Fibroblast of the aortic adventitia (primary cell): Measurements from ENCODE around the gene BCL11B. TPM values are rescaled to one million over a fixed set of nuclear protein-coding genes. Genes with fewer than 3 reads are reported as not detected.

Source experiments
- DNase-seq: peaks from one replicate; pipeline ENCODE4 v3.0.0-alpha.2; 2010; ENCODE audit warnings: low read depth
- H3K4me3 ChIP-seq: 2 replicates; pipeline ENCODE4 v1.5.1; 2011; ENCODE audit warnings: low read depth, mild to moderate bottlenecking, control low read depth, low read length, moderate library complexity
- total RNA-seq: library from RNA; depleted of rRNA; stranded (reverse); fragments of >200 nt; gene quantifications from 2 replicates; pipeline ENCODE4 v1.2.3, GENCODE V29; 2012; ENCODE audit warnings: low replicate concordance
- TF ChIP-seq, protein P1 (sequence below): IDR thresholded peaks from 2 replicates; pipeline ENCODE4 v1.5.1; 2011; ENCODE audit warnings: mild to moderate bottlenecking, low read length, control low read depth, inconsistent platforms; ENCODE audit not compliant: insufficient read depth

The BCL11B gene
- total RNA-seq, 1 donor = 0.09 TPM

DNA sequence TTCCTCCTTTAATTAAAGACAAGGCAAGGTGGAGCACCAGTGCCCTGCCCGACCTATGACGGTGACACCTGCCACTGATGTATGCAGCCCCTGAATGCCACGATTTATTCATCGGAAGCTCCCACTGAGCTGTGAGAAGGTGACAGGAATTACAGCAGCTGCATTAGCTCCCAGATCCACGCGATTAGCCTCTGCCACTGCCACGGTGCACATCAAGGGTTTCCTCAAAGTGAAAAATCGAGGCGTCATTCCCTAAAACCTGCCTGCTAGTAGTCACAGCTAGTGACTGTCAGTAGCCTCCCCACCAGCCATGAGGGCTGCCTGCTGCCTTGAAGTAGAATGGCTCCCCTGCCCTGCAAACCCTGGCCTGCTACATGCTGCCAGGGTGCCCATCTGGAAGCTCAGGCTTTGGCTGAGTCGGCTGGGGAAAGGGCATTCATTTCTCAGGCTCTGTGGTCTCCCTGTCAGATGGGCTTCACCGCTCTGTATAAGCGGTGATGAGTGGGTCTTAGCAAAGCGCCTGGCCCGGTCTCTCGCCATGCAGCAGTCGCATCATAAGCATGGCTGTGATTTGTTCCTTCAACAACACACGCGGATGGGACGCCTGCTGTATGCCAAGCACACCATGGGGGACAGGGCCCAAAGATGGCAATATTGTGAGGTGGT is 8.2 kb upstream of the BCL11B start:
- H3K4me3 ChIP-seq = no peak overlapping the region
- DNase-seq = no peak
- TF ChIP-seq, protein P1, sequence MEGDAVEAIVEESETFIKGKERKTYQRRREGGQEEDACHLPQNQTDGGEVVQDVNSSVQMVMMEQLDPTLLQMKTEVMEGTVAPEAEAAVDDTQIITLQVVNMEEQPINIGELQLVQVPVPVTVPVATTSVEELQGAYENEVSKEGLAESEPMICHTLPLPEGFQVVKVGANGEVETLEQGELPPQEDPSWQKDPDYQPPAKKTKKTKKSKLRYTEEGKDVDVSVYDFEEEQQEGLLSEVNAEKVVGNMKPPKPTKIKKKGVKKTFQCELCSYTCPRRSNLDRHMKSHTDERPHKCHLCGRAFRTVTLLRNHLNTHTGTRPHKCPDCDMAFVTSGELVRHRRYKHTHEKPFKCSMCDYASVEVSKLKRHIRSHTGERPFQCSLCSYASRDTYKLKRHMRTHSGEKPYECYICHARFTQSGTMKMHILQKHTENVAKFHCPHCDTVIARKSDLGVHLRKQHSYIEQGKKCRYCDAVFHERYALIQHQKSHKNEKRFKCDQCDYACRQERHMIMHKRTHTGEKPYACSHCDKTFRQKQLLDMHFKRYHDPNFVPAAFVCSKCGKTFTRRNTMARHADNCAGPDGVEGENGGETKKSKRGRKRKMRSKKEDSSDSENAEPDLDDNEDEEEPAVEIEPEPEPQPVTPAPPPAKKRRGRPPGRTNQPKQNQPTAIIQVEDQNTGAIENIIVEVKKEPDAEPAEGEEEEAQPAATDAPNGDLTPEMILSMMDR = no peak

DNA sequence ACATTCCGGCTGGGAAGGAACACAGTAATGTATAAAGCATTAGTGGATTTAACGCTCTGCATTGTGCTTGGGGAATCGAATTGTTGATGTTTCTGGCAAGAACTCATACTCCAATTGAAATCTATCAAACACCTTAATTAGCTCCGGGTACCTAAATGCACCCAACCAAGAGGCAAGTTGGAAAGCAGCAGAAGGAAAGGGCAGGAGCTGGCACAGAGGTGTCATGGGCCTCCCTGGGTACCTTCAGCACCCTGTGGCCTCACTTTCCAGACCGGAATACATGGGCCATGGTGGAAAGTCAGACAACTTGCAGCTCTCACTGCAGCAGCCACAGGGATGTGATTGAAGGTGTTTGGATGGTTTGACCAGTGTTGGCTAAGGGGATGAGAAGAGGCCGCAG is 6.8 kb upstream of the BCL11B start:
- TF ChIP-seq, protein P1 = no peak
- DNase-seq = no peak
- no peak overlapping the region for H3K4me3 ChIP-seq

DNA sequence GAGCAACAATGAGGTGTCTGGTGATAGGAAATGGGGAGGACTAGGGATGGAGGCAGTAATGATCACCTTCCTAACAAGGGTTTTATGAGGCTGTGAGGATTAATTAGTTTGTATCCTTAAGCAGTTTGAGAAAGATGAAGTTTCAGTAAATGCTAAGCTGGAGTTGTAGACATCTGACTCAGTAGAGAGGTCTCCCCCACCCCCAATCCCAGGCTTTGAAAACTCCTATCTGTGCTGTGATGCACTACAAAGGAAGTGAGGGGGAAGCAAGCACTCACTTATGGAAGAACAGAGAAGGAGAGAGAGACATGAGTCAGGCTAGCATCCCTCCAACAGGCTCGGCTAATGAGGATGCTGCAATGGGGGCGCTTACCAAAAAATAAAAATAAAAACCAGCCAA is 5.5 kb upstream of the BCL11B start:
- no peak for DNase-seq
- TF ChIP-seq, protein P1 = no peak
- no peak overlapping the region for H3K4me3 ChIP-seq

DNA sequence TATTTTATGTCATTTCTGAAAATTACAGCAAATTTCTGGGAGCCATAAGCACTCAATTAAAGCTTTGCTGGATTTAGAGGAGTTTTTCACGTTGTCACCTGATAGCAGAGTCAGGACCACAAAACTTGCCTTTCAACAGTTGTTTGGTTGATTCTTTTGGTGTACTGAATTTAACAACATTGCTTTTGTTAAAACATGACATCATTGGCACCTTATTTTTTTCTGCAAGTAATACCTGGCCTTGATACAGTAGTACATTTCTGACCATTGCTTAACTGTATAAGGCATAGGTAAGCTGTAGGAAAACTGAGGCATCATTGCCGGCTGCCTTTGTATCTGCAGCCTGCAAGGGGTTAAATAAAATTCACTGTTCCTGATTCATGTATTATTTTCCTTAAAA is 4.5 kb upstream of the BCL11B start:
- no peak overlapping the region for H3K4me3 ChIP-seq
- TF ChIP-seq, protein P1 = no peak
- no peak for DNase-seq

DNA sequence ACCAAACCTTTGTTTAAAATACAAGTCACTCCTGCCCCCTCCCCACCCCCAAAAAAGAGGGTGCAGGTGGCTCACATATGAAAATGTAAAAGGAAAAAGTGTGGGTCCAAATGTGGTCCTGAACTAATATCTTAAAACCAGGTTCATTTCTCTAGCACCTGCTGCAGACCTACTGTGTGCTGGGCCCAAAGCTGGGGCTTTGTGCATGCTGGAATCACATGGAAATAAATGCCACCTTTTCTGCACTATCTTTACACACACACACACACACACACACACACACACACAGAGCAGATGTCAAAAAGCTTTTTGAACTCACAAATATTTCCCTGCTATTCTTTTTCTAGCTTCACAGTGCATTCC is 3.2 kb upstream of the BCL11B start:
- H3K4me3 ChIP-seq = no peak overlapping the region
- no peak for DNase-seq
- TF ChIP-seq, protein P1 = no peak

DNA sequence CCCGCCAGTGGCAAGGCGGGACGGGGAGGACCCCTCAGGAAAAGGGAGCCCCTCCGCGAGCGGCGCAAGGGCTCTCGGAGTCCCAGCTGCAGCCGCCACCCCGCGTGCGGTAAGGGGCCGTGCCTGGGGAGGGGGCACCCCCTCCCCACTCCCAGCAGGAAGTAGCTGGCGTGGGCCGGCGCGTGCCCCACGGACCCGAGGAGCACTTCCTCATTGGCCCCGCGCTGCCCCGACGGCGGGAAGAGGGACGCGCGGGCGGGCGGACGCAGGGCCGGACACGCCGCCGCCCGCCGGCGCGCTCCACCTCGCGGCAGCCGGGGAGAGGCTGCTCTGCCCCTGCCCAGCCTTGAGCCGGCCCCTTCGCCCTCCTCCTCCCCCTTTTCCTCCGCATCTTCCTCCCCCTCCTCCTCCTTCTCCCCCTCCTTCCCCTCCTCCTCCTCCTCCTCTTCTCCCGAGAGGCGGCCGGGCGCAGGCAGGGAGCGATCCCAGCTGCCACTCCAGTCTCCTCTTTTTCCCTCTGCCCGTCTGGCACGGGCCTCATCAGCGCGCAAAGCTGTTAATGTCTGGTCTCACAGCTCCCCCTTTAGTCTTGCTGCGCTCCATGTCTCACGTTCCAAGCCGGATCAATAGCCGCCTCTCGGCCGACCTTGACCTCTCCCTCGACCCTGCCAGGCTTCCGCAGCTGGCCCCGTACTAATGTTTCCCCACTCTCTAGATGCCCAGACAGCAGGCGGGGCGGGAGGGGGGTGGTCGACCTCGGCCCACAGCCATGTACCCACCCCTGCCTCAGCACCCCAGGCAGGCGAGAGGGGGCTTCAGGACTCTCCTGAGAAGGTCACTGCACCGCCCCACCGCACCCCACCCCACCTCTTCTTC is 2.6 kb upstream of the BCL11B start:
- TF ChIP-seq, protein P1 = no peak
- peak overlapping the region; percentile 48 for H3K4me3 ChIP-seq
- DNase-seq = peak; percentile 32
